ENCODE results near the gene SPINK4.

Gene SPINK4

GRCh38 chr9:33229359-33230114 is 10.4 kb upstream of the SPINK4 start:
- no peak for DNase-seq

GRCh38 chr9:33230756-33231622 is 9.0 kb upstream of the SPINK4 start:
- no peak for DNase-seq

GRCh38 chr9:33231623-33231942 is 8.4 kb upstream of the SPINK4 start:
- no peak for DNase-seq

DNA sequence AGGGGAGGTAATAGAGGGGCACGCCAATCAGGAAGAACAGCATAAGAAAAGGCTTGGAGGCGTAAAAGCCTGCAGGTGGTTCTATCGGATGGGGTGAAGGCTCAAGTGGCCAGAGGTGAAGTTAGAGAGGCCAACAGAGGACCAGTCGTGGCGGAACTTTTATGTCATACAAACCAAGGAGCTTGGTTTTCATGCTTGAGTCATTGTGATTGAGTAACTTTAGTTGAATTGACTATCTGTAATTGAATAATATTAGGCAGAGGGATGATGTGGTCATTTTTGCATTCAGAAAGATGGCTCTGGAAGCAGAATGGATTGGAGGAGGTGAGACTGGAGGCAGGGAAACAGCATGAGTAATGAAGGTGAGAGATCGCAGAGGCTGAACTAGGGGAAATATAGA is 7.2 kb upstream of the SPINK4 start:
- DNase-seq = no peak

DNA sequence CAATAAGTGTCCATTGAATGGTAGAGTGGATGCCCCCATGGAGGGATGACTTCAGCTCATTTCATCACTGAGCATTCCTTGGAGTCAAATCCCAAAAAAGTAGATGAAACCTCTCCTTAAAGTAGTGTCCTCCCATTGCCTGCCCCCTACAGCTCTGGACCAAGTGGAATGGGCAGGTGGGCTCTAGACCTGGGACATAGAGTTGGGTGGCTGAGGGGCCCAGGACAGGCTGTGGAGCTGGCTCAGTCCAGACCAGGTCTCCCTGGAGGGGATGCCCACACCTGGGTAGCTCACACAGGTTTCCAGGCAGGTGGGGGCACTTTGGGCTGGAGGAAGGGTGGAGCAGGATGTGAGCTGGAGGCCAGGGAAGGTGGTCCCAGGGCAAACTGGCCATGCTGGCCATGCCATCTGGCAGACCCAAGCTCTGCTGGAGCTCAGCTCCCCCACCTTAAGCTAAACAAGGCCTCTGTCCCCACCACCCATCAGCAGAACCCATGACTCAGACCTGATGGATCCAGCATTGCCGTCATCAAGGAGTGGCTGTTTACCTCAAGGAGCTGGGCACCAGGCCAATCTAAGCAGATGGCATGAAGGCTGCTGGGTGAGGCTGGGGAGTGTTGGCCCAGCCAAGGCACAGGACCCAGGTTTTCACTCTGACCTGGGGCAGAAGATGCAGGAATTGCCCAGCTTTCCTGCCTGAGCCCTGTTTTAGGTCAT is 6.2 kb upstream of the SPINK4 start:
- DNase-seq = peak; percentile 77

DNA sequence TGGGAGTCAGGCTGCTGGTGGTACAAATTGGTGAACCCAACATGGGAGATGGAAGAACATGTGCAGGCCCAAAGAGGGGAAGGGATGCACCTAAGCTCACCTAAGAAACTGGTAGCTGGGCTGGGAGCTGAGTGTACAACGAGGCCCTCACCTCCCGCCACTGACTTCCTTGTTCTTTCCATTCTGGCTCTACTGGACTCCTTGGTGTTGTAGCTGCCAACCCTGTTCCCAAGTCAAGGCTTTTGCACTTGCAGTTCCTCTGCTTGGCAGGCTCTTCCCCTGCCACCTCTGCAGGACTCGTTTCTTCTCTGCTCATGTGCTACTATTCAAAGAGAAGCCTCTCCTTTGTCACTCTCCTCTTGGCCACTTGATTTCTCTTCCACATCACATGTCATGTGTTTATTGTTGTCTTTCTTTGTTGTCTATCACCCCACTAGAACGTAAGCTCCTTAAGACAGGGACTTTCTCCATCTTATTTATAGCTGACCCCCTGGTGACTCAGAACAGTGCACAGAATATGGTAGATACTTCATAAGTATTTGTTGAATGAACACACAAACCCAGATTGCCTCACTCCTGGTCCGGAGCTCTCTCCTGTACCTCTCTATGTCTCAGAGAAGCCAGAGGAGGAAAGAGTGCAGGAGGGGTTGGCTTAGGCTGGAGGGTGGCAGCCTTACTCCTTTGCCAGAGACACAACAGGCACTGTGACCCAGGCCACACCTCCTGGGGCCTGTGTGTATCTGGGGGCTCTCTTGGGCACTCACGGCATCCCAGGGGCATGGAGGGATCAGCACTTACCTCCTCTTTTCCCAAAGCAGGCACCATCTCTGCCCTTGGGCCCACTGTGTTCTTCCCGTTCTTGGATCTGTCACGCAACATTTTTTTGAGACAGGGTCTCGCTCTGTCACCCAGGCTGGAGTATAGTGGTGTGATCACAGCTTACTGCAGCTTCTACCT is 5.2 kb upstream of the SPINK4 start:
- DNase-seq = no peak

DNA sequence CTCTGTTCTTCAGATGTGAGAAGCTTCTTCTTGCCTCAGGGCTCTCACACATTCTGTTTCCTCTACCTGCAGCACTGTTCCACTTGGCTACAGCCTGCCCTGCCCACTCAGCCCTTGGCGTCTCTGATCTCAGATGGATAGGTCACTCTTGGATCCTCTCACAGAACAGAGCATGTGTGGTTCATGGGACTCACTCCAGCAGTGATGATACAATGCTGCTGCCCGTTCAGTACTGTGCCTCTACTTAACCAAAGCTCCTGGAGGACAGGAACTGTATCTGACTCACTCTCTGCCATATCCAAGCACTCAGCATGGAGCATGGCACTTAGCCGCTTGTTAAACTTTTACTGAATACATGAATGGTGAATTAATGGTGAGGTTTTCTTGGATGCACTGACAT is 3.4 kb upstream of the SPINK4 start:
- DNase-seq = no peak

DNA sequence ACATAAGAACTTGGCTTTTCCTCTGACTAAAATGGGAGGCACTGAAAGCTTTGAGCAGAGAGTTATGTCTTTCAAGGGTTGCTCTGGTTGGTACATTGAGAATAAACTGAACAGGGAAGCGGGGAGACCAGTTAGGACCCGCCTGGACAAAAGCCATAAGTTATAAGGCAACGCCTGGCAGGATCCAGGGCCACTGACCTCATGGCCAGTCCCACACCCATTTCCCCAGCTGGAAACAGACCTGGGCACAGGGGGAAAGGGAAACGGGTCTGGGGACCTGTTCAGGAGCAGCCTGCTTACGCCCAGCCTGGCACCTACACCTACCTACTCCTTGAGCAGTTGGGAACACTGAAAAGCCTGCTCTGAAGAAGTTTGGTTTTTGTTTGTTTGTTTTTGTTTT is 1.3 kb downstream of the SPINK4 start:
- no peak for DNase-seq

DNA sequence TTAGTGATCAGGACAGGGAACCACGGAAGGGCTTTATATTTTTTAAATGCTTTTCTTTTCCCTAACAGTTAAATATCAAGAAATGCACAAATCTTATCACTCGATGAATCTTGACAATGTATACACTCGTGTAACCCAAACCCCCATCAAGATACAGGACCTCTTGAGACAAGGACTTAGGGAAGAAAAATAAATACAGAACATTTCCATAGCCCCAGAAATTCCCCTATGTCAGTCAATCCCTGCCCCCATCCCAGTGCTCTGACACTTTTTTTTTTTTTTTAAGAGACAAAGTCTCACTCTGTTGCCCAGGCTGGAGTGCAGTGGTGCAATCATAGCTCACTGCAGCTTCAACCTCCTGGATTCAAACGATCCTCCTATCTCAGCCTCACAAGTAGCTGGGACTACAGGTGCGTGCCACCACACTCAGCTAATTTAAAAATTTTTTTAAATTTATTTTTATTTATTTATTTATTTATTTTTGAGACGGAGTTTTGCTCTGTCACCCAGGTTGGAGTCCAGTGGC is 2.7 kb downstream of the SPINK4 start:
- no peak for DNase-seq

DNA sequence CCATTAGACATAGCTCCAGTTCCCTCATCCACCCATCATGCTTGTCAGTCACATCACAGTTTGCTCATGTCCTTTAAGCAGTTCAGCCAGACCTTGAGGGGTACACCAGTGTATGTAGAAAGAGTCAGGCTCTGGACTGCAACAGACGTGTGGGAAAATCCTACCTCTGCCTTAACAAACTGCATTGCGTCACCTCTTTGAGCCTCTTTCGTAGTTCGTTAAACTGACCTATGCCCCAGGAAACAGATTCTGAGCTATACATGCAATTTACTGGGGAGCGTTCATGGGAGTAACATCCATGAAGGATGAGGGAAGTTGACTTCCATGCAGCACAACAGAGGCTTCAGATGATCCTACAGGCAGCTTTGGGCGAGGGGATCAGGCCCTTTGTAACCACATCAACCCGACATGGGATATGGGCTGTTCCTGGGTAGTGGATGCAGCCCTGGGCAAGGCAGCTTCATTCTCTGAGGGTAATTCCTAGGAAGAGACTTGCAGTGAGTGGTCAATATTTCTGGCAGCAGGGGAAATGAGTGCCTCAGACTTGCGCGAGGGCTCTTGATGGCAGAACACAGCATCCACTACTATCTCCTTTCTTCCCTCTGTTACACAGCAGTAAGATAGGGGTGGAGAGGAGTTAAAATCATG is 4.3 kb downstream of the SPINK4 start:
- DNase-seq = no peak

- no peak for DNase-seq
These were observed 5.4 kb downstream of the SPINK4 start for GRCh38 chr9:33245341-33245740.

DNA sequence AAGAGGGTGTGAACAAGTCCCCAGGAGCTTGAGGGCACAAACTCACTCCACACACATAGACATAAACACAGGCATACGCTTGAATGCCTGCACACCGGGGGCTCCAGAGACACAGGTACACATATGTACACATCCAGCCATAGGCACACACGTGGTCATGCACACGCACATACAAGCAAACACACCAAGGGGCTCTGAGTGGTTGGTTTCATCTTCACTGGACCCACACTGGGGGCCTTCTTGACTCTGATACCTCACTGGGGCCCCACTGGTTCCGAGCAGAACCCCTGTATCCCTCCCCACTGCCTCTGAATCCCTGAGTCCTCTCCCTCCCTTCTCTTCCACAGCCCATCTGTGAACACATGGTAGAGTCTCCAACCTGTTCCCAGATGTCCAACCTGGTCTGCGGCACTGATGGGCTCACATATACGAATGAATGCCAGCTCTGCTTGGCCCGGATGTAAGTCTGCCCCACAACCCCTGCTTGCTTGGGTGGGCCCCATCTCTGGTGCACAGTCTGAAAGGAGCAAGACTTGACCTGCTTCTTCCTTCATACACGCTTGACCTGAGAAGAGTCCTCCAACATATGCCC is 6.4 kb downstream of the SPINK4 start:
- no peak for DNase-seq

- DNase-seq = no peak
These were observed 8.6 kb downstream of the SPINK4 start for GRCh38 chr9:33248606-33249005.

GRCh38 chr9:33249087-33249658 is 9.2 kb downstream of the SPINK4 start:
- no peak for DNase-seq

- no peak for DNase-seq
These were observed 10.0 kb downstream of the SPINK4 start for GRCh38 chr9:33249983-33250382.

DNA sequence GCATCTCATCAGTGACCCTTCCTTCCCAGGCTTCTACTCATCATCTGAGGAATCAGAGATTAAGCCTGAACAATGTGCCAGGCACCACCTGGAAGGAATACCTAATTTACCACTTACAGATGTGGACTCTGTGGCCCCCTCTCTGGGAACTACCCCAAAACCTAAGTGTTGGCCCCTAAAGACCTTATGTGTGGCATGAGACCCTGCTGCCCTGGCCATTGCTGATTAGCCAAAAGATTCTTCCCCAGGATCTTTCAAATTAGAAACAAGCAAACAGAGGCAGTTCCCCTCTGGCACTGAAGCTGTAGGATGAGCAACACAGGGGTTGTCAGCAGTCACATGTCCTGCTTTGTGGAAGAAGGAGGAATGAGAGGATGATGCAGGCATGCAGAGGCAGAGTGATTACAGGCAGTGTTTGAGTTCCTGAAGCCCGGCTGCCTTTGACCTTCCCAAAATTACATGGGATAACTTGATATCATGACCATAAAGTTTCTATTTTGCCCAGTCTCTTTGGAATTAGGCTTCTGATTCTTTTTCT is 10.6 kb downstream of the SPINK4 start:
- DNase-seq = peak; percentile 27

DNA sequence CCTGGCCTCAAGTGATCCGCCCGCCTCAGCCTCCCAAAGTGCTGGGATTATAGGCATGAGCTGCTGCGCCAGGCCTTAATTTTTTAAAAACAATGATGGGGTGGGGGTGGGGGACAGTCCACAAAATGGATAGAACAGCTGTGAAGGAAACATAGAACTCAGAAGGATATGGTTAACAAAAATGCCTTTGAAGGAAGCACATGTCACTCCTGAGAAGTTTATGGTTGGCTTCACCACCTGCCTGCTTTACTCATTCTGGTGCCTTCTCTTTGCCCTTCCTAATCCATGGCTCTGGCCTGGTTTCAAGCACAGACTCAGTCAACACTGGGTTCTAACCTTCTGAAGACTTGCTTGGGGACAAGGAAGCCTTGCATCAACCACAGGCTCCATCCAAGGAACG is 14.2 kb downstream of the SPINK4 start:
- no peak for DNase-seq

DNA sequence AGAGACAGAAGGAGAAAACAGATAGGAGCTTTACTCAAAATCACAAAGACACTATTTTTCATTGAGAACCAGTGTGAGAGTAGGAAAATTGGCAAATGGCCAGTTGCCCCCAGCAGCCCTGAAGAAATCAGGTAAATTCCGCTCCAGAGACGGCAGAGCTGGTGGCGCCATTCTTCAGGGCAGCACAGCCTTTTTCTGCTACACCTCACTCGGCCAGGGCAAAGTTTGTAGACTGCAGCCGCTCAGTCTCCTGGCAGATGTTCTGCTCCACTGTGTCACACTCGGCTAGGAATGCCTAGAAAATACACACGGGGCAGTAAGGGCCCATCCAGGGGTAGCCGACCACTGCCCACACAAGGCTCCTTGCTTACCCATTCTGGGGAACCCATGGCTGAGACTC is 15.0 kb downstream of the SPINK4 start:
- DNase-seq = no peak

DNA sequence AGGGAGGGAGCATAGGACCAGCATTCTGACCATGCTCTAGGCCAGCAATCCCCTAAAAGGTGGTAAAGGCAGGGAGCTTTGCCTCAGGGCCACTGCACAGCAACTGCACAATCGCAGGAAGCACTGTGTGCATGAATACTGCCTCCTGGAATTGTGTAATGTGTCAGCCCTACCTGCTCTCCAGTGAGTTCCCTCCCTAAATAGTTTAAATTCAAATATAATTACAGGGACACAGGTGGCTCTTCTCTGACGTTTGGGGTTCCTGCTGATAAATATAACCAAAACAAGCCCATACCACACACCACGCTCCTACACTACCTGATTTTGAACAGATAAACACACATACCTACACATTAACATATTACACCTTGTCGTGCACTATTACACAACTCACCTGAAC is 15.5 kb downstream of the SPINK4 start:
- DNase-seq = no peak

DNA sequence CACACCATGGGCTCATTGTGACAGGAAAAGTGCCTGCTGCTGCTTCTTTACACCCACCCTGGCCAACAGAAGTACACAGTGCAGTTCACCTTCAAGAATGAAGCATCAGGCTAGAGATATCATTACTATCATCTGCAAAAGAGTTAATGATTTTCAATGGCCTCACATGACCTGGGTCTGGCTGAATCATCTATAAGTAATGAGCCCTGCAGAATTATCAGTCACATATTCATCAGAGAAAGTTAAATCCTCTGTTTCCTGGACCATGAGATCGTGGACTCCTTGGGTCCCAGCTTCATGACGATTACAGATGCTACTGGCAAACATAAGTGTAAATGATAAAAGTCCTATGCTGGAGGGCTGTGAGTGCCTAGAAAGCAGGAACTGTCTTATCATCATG is 16.3 kb downstream of the SPINK4 start:
- DNase-seq = no peak

DNA sequence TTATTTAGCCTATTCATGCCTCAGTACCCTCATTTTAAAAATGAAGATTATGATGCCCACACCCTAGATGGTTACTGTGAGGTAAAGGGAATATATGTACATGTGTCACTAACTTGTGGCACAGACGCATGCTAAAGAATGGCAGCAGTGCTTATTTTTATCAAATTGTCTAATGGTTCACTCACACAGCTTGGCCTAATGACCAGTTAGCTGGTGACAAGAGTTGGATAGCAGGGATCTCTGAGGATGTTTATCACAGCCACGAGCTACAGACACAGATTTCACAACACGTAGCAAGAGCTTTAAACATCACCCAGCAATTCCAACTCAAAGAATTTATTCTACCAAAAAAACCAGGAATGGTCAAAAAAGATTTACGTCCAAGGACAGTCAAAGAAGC is 17.3 kb downstream of the SPINK4 start:
- DNase-seq = no peak

Data from fibroblast of upper back skin (primary cell).